ENCODE data around the gene THBS1.

The THBS1 gene

DNA sequence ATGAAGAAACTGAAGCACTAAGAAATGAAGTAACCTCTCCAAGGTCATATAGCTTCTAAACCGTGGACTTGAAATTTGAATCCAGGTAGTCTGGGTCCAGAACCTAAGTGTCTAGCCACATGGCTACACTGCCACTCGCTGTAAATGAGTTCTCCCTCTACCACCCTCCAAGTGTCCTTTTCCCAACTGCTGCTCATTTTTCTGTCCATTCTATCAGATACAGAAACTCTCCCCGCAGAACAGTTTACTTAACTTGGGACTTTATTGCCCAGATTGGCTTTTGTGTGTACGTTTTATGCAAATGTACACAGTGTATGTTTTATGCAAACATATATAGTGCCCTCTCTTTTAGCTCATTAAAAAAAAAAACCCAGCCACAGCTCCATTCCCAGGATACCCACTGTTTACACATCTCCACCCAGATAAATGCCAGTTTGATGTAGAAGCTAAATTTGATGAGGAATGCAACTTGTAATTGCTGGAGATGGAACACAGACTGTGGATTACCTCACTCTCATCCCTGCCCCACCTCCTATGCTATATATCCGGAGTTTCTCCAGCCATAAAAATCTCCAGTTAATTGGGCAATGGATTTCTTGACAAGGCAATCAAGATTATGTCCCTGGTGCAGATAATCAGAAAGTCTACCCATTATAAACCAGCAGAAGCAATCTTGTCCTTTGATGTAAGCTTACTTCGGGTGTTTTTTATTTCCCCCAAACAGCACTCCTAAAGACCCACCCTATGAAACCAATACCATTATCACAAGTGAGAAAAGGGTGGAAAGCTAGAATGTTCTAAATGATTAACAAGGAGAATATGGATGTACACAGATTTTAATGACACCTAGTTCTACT is 42.0 kb downstream of the THBS1 start:
- TF ChIP-seq, protein P1, sequence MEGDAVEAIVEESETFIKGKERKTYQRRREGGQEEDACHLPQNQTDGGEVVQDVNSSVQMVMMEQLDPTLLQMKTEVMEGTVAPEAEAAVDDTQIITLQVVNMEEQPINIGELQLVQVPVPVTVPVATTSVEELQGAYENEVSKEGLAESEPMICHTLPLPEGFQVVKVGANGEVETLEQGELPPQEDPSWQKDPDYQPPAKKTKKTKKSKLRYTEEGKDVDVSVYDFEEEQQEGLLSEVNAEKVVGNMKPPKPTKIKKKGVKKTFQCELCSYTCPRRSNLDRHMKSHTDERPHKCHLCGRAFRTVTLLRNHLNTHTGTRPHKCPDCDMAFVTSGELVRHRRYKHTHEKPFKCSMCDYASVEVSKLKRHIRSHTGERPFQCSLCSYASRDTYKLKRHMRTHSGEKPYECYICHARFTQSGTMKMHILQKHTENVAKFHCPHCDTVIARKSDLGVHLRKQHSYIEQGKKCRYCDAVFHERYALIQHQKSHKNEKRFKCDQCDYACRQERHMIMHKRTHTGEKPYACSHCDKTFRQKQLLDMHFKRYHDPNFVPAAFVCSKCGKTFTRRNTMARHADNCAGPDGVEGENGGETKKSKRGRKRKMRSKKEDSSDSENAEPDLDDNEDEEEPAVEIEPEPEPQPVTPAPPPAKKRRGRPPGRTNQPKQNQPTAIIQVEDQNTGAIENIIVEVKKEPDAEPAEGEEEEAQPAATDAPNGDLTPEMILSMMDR (IDR thresholded peaks at IDR 0.05; ENCODE audit: insufficient read depth, low read length, poor library complexity, severe bottlenecking) = no peak
- Histone ChIP-seq H3K27me3 (replicated peaks; ENCODE audit: control insufficient read depth, insufficient read depth, low read length) (no peaks in the 10 kb centered on the region), H3K36me3 (ENCODE audit: control insufficient read depth, insufficient read depth, low read length) (no peaks in the 10 kb centered on the region), H3K4me3 (replicated peaks; ENCODE audit: low read depth, low read length) (no peak overlapping the region)
- no peak for DNase-seq (ENCODE audit: extremely low read depth, insufficient read length)

DNA sequence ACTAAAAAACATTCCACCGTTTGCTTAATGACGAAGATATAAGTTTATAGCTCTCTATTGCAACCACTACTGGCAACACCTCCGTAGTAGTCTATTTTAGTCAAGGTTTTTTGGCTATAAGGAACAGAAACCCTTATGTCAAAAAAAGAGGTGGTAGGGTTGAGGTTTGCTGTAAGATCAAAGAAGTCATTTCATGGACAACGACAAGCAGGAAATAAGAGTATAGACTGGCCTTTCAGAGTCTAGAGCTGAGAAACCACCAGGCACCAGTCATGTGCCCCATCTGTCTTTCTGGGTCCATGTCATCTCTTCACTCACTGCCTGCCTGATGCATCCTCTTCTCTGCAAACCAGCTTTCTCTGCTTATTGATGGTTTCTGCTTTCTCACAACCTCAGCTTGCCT is 42.7 kb downstream of the THBS1 start:
- TF ChIP-seq, protein P1 (IDR thresholded peaks at IDR 0.05; ENCODE audit: insufficient read depth, low read length, poor library complexity, severe bottlenecking) = no peak
- peak; percentile 72 for DNase-seq (ENCODE audit: extremely low read depth, insufficient read length)
- no peaks in the 10 kb centered on the region for H3K27me3 ChIP-seq (replicated peaks; ENCODE audit: control insufficient read depth, insufficient read depth, low read length)
- H3K36me3 ChIP-seq (ENCODE audit: control insufficient read depth, insufficient read depth, low read length) = no peaks in the 10 kb centered on the region
- H3K4me3 ChIP-seq (replicated peaks; ENCODE audit: low read depth, low read length) = no peak overlapping the region

DNA sequence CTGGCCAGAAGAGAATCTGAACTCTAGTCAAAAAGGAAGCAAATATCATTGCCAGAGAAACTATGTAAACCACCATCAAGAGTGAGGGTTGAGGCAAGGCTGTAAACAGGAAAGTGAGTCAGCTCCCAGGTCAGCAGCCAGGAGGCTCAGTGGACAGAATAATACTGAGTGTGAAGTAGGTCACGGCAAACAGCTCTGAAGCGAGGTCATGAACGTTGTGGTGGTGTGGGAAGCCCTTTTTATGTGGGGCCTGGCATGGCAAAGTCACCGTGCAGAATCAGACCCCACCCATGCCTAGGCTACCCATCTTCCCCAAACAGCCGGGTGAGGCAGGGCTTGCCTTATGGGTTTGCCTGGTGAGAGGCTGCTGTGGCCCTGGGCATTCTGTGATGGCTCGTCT is 43.9 kb downstream of the THBS1 start:
- H3K4me3 ChIP-seq (replicated peaks; ENCODE audit: low read depth, low read length) = no peak overlapping the region
- DNase-seq (ENCODE audit: extremely low read depth, insufficient read length) = peak; percentile 28

DNA sequence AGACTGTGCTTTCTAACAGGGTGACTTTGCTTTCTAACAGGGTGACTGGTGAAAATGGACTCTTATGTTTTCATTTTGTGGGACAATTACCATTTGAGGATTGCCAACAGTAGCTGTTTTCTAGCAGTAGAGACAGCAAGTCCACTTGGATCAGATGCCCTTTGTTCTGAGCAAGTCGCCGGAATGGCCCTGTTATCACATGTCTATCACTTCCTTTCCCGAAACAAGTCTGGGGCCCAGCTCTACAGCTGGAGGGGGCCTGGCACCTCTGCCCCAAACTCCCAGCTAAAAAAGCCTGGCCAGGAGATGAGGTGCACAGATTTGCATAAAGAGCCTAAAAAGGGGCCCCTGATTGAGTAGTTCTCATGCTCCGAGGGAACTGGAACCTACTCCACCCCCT is 44.6 kb downstream of the THBS1 start:
- TF ChIP-seq, protein P1 (IDR thresholded peaks at IDR 0.05; ENCODE audit: insufficient read depth, low read length, poor library complexity, severe bottlenecking) = no peak
- Histone ChIP-seq H3K27me3 (replicated peaks; ENCODE audit: control insufficient read depth, insufficient read depth, low read length) (no peaks in the 10 kb centered on the region), H3K36me3 (ENCODE audit: control insufficient read depth, insufficient read depth, low read length) (no peaks in the 10 kb centered on the region), H3K4me3 (replicated peaks; ENCODE audit: low read depth, low read length) (no peak overlapping the region)
- DNase-seq (ENCODE audit: extremely low read depth, insufficient read length) = no peak

More for the DNA sequence above, 43.9 kb downstream of the THBS1 start:
- TF ChIP-seq, protein P1 (IDR thresholded peaks at IDR 0.05; ENCODE audit: insufficient read depth, low read length, poor library complexity, severe bottlenecking) = no peak
- Histone ChIP-seq H3K27me3 (replicated peaks; ENCODE audit: control insufficient read depth, insufficient read depth, low read length) (no peaks in the 10 kb centered on the region), H3K36me3 (ENCODE audit: control insufficient read depth, insufficient read depth, low read length) (no peaks in the 10 kb centered on the region)

DNA sequence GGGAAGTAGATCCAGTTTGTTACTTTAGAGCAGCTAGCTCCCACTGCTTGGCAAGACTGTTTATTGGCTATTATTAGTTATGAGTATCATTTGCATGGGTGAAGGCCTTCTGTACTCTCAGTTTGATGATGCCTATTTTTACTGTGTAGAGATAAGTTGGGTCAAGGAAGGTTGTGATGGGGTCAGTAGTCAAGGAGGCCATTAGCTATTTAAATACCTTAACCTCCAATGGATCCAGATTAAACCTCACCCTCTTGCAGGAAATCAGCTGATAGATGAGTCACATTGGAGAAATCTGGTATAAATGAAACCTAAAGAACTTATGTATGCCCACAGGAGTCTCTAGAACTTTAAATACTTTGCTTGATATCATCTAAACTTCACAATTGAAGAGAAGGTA is 45.0 kb downstream of the THBS1 start:
- TF ChIP-seq, protein P1 (IDR thresholded peaks at IDR 0.05; ENCODE audit: insufficient read depth, low read length, poor library complexity, severe bottlenecking) = no peak

More for the DNA sequence above, 45.0 kb downstream of the THBS1 start:
- no peak overlapping the region for H3K4me3 ChIP-seq (replicated peaks; ENCODE audit: low read depth, low read length)
- H3K27me3 ChIP-seq (replicated peaks; ENCODE audit: control insufficient read depth, insufficient read depth, low read length) = no peaks in the 10 kb centered on the region
- no peak for DNase-seq (ENCODE audit: extremely low read depth, insufficient read length)
- H3K36me3 ChIP-seq (ENCODE audit: control insufficient read depth, insufficient read depth, low read length) = no peaks in the 10 kb centered on the region

Measured in GM06990 (cell line).